ENCODE measurements around the gene EYA2. TPM values are rescaled to one million over a fixed set of nuclear protein-coding genes. Genes with fewer than 3 reads are reported as not detected.
A peak's percentile ranks its signal among the peaks of the same experiment; 100 is the strongest.

Gene EYA2
- total RNA-seq, 1 donor from 2014 or later, result 8.1 TPM

DNA sequence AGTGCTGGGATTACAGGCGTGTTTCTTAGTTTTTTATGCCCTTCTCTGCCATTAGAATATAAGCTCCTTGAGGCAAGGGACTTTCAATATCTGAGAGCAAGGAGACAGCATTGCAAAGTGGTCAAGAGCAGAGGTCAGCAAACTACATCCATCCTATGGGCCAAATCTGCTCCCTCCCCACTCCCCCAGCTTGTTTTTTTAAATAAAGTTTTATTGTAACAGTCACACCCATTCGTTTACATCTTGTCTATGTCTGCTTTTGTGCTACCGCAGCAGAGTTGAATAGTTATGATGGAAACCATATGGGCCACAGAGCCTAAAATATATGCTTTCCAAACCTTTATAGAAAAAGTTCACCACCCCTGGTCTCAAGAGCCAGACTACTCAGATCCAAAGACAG, 227.9 kb downstream of the EYA2 start:
- no peaks in the 10 kb centered on the region for H3K9me3 Mint-ChIP-seq
- H3K4me3 Mint-ChIP-seq, result no peak overlapping the region
- no peaks in the 10 kb centered on the region for H3K36me3 Mint-ChIP-seq
- H3K27me3 Mint-ChIP-seq, result no peaks in the 10 kb centered on the region
- no peak overlapping the region for H3K27ac Mint-ChIP-seq
- TF ChIP-seq, protein P1, sequence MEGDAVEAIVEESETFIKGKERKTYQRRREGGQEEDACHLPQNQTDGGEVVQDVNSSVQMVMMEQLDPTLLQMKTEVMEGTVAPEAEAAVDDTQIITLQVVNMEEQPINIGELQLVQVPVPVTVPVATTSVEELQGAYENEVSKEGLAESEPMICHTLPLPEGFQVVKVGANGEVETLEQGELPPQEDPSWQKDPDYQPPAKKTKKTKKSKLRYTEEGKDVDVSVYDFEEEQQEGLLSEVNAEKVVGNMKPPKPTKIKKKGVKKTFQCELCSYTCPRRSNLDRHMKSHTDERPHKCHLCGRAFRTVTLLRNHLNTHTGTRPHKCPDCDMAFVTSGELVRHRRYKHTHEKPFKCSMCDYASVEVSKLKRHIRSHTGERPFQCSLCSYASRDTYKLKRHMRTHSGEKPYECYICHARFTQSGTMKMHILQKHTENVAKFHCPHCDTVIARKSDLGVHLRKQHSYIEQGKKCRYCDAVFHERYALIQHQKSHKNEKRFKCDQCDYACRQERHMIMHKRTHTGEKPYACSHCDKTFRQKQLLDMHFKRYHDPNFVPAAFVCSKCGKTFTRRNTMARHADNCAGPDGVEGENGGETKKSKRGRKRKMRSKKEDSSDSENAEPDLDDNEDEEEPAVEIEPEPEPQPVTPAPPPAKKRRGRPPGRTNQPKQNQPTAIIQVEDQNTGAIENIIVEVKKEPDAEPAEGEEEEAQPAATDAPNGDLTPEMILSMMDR (conservative IDR thresholded peaks at IDR 0.05), result no peak
- DNase-seq (ENCODE audit: extremely low spot score, unreplicated experiment), result no peak
- H3K4me1 Mint-ChIP-seq (ENCODE audit: unreplicated experiment), result peaks cover 29% of the 10 kb centered on the region

DNA sequence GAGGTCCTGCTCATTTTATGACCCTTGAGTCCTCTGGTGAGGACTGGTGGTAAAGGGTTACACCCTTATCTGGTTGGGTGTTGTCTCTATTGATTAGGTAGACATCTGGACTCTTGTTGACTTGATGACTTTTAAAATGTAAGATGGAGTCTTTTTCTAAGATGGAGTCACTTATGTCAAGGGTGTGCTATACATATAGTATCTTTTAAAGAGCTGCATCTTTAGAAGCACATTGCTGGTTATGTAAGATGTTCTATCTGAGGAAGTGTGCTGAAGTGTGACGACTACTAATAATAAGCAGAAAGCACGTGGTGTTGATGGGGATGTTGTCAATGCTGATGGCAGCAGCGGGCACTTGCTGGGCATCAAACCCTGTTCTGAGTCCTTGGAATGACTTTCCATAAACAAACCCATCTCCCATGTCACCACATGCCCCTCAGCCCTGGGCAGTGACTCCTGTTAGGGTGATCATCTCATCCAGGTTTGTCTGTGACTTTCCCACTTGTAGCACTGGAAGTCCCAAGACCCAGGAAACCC, 229.6 kb downstream of the EYA2 start:
- Mint-ChIP-seq H3K9me3 (no peaks in the 10 kb centered on the region), H3K4me1 (ENCODE audit: unreplicated experiment) (peaks cover 23% of the 10 kb centered on the region), H3K4me3 (no peak overlapping the region), H3K27me3 (no peaks in the 10 kb centered on the region), H3K36me3 (no peaks in the 10 kb centered on the region), H3K27ac (no peak overlapping the region)
- TF ChIP-seq, protein P1 (conservative IDR thresholded peaks at IDR 0.05), result no peak
- no peak for DNase-seq (ENCODE audit: extremely low spot score, unreplicated experiment)

DNA sequence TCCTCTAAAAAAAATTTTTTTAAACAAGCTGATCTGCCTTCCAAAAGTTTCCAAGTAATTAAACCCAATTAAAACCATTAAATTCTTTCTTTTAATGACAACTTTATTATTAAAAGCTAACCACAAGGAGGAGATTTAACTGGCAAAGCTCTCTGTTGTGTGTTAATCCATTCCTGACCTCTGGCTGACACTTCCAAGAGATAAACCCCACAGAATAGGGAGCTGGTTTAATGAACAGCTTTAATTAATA, 230.8 kb downstream of the EYA2 start:
- Mint-ChIP-seq H3K36me3 (no peaks in the 10 kb centered on the region), H3K4me3 (no peak overlapping the region), H3K27me3 (no peaks in the 10 kb centered on the region), H3K9me3 (no peaks in the 10 kb centered on the region), H3K4me1 (ENCODE audit: unreplicated experiment) (peaks cover 23% of the 10 kb centered on the region), H3K27ac (peak overlapping the region; percentile 79)
- no peak for DNase-seq (ENCODE audit: extremely low spot score, unreplicated experiment)
- TF ChIP-seq, protein P1 (conservative IDR thresholded peaks at IDR 0.05), result no peak

DNA sequence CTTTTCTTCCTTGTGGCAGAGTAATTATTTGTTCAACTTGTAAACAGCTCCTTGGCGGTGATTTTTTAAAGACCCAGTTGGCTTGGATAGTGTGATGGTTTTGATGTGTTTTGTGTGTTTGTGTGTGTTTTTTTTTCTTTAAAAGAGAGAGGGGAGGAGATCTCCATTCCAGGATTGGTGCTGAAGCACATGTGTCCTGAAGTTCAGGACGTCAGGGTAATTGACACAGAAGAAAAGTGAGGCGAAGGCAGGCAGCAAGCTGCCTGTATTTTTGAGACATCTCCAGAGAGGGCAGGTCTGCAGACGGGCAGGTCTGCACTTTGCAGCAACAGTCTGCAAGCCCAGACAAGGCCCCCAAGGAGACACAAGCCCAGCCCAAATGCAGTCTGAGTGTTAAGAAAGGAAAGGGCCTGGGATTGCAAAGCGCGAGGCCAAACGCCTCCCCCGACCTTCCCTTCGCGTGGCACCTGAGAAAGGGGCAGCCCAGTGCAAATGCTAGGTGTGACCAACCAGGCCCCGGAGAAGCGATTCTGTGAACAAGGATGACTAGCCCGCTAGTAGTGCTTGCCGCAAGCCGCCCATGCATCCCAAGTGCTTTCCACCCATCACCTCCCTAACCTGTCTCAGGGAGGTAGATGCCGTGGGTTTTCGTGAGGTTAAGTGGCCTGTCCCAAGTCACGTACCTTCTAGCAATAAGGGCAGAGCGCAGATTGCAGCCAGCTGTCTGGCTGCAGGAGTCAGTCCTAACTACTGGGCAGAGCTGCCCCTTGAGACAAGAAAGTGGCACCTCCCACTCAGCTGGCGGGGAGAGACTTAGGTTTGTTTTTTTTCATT, 231.3 kb downstream of the EYA2 start:
- H3K27ac Mint-ChIP-seq, result peak overlapping the region; percentile 79
- no peaks in the 10 kb centered on the region for H3K27me3 Mint-ChIP-seq
- no peaks in the 10 kb centered on the region for H3K9me3 Mint-ChIP-seq
- TF ChIP-seq, protein P1 (conservative IDR thresholded peaks at IDR 0.05), result no peak
- H3K4me3 Mint-ChIP-seq, result peak overlapping the region; percentile 4
- DNase-seq (ENCODE audit: extremely low spot score, unreplicated experiment), result no peak
- H3K4me1 Mint-ChIP-seq (ENCODE audit: unreplicated experiment), result peaks cover 23% of the 10 kb centered on the region
- H3K36me3 Mint-ChIP-seq, result no peaks in the 10 kb centered on the region

DNA sequence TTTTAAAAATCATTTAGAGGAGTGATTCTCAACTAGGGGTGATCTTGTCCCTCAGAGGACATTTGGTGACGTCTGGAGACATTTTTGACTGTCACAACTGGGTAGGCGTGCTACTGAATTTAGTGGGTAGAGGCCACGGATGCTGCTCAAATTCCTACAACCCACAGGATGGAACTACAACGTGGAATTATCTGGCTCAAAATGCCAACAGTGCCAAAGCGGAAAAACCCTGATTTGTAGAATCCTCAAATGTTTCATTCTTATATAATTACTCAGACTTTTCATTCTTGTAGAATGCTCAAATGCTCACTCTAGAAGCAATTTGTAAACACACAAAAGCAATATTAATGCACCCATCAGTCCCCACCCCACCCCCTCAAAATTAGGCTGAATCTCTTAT, 232.1 kb downstream of the EYA2 start:
- Mint-ChIP-seq H3K27me3 (no peaks in the 10 kb centered on the region), H3K36me3 (no peaks in the 10 kb centered on the region), H3K4me3 (no peak overlapping the region), H3K9me3 (no peaks in the 10 kb centered on the region), H3K27ac (no peak overlapping the region), H3K4me1 (ENCODE audit: unreplicated experiment) (peaks cover 23% of the 10 kb centered on the region)
- TF ChIP-seq, protein P1 (conservative IDR thresholded peaks at IDR 0.05), result no peak
- no peak for DNase-seq (ENCODE audit: extremely low spot score, unreplicated experiment)

Measured in type B pancreatic cell (in vitro differentiated cells).